ENCODE measurements around the gene ENHO. TPM values are rescaled to one million over a fixed set of nuclear protein-coding genes. Genes with fewer than 3 reads are reported as not detected.

ENHO gene
- total RNA-seq, 4 donors from 2014 or later = not detected

DNA sequence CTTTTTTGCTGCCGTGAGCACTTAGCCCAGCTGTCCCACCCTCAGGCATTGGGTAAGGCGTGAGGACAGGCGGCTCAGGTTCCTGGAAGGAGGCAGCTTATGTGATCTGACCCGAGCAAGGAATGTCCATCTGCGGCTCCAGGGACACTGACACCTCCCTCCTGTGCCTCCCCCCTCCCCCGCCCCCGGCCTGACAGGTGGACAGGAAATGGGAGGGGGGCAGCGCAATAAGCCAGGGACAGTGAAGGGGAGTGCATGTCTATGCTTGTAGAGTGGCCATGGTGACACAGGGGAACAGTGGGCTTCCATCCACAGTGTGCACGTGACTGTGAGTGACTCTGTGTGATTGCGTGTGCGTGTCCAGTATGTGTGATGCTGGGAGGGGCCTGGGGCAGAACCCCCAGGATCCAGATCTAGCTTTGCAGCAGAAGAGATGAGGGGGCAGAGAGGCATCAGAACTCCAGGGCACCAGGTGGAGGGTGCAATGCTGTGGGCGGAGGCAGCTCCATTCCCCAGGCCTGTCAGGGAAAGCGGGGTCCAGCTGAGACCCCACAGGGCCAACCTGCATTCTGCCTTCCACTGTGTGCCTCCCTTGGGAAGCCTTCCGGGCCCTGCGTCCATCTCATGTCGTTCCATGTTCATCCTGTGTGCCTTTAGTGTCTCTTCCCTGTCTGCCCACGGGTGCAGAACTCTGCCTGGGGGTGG lies 36.3 kb upstream of the ENHO start:
- no peak overlapping the region for H3K27ac ChIP-seq
- no peak for DNase-seq
- H3K27me3 ChIP-seq = no peaks in the 10 kb centered on the region
- H3K4me3 ChIP-seq (replicated peaks in 1 of 3) = no peak overlapping the region
- TF ChIP-seq, protein P1, sequence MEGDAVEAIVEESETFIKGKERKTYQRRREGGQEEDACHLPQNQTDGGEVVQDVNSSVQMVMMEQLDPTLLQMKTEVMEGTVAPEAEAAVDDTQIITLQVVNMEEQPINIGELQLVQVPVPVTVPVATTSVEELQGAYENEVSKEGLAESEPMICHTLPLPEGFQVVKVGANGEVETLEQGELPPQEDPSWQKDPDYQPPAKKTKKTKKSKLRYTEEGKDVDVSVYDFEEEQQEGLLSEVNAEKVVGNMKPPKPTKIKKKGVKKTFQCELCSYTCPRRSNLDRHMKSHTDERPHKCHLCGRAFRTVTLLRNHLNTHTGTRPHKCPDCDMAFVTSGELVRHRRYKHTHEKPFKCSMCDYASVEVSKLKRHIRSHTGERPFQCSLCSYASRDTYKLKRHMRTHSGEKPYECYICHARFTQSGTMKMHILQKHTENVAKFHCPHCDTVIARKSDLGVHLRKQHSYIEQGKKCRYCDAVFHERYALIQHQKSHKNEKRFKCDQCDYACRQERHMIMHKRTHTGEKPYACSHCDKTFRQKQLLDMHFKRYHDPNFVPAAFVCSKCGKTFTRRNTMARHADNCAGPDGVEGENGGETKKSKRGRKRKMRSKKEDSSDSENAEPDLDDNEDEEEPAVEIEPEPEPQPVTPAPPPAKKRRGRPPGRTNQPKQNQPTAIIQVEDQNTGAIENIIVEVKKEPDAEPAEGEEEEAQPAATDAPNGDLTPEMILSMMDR (IDR thresholded peaks at IDR 0.05) = no peak
- TF ChIP-seq POLR2A (IDR thresholded peaks at IDR 0.05) = no peak
- no peaks in the 10 kb centered on the region for H3K9me3 ChIP-seq
- 57 to 72% methylated on average over 10 to 11 of the region's 17 CpGs for WGBS, 2 donors
- intact Hi-C loops (cut with DNase I) = no loop called here
- H3K4me1 ChIP-seq = peaks cover 0 to 10% of the 10 kb centered on the region in 2 donors
- H3K36me3 ChIP-seq = no peaks in the 10 kb centered on the region

GRCh38 chr9:34558364-34558763 lies 35.6 kb upstream of the ENHO start:
- H3K27me3 ChIP-seq = no peaks in the 10 kb centered on the region
- H3K4me1 ChIP-seq = peaks cover 0 to 10% of the 10 kb centered on the region in 2 donors
- no peak overlapping the region for H3K27ac ChIP-seq
- no peak for DNase-seq
- H3K36me3 ChIP-seq = no peaks in the 10 kb centered on the region
- no peak overlapping the region for H3K4me3 ChIP-seq (replicated peaks in 1 of 3)
- WGBS, 2 donors = 90 to 96% methylated on average over 6 to 9 of the region's 9 CpGs
- intact Hi-C loops (cut with DNase I) = no loop called here
- TF ChIP-seq, protein P1 (IDR thresholded peaks at IDR 0.05) = no peak
- TF ChIP-seq POLR2A (IDR thresholded peaks at IDR 0.05) = no peak
- H3K9me3 ChIP-seq = no peaks in the 10 kb centered on the region

DNA sequence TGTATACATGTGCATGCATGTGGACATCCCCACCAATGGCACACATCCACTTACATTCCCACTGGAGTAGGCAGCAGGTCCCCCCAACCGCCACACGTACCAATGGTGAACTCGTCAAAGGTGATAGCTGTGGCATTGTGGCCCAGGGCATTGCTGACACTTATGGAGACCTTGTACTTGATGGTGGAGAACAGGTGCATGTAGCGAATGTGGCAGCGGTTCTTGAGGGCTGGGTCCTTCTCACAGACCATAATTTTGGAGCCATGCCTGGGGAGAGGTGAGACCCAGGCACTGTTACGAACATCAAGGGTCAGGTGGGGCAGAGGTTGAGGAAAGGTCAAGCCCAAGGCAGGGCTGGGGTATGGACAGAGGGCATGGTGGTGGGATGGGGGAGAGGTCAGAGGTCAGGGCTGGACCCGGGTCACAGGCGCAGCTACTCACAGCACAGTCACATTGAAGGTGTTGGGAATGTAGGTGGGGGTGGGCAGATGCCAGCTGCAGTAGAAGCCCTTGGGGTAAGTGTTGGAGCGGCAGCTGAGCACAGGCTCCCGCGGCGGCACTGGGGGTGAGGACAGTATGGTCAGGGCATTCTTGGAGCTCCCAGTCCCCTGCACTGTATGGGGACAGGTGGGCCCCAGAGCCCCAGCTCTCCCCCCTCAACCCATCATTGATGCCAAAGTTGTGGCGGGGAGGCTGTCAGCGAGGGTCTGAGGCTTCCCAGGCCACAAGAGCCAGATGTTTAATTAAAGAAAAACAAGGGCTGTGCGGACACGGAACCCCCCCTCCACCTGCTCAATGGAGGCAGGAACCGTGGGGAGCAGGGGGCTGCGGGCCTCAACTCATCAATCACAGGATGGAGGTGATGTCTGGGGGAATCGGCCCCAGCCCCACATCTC lies 34.9 kb upstream of the ENHO start:
- no peak for DNase-seq
- Histone ChIP-seq H3K4me3 (replicated peaks in 1 of 3) (no peak overlapping the region), H3K9me3 (no peaks in the 10 kb centered on the region), H3K27ac (no peak overlapping the region), H3K36me3 (no peaks in the 10 kb centered on the region), H3K27me3 (no peaks in the 10 kb centered on the region), H3K4me1 (peaks cover 0 to 10% of the 10 kb centered on the region in 2 donors)
- intact Hi-C loops (cut with DNase I) = no loop called here
- 83 to 85% methylated on average over 19 of the region's 19 CpGs for WGBS, 2 donors
- no peak for TF ChIP-seq POLR2A (IDR thresholded peaks at IDR 0.05)
- TF ChIP-seq, protein P1 (IDR thresholded peaks at IDR 0.05) = no peak

DNA sequence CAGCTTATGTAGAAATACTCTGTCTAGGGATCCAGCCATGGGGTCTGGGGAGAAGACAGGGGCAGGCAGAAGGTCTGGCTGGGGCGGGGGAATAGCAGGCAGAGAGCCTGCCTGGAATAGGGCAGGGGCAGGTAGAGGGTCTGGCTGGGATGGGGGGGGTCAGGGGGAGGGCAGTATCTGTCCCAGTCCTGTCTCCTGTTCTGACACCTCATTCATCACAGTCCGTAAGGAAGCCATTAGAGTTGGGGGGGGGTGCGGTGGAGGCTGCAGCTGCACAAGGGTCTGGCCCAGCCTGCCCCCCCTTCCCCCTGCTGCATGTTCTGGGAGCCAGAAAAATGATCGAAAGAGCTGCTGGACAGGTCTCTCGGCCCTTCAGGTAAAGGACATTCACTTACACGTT lies 34.2 kb upstream of the ENHO start:
- H3K27me3 ChIP-seq = no peaks in the 10 kb centered on the region
- WGBS, 2 donors = 77 to 90% methylated on average over 5 to 6 of the region's 6 CpGs
- H3K36me3 ChIP-seq = no peaks in the 10 kb centered on the region
- H3K9me3 ChIP-seq = no peaks in the 10 kb centered on the region
- intact Hi-C loops (cut with DNase I) = no loop called here
- no peak for TF ChIP-seq POLR2A (IDR thresholded peaks at IDR 0.05)
- TF ChIP-seq, protein P1 (IDR thresholded peaks at IDR 0.05) = no peak
- no peak for DNase-seq
- no peak overlapping the region for H3K4me3 ChIP-seq (replicated peaks in 1 of 3)
- H3K4me1 ChIP-seq = peaks cover 0 to 10% of the 10 kb centered on the region in 2 donors
- no peak overlapping the region for H3K27ac ChIP-seq

Data from thyroid gland (tissue), 4 donors.